Natural killer cell treated with Interleukin-12 subunit alpha and Interleukin-12 subunit beta and Interleukin-15 and Interleukin-18, amount 100 ng/mL, for 72 hours (primary cell): ENCODE data around the gene DLEU7. TPM values are rescaled to one million over a fixed set of nuclear protein-coding genes. Genes with fewer than 3 reads are reported as not detected.

ENCODE experiments used
- ATAC-seq, 2 donors: fragments of 150-1000 bp; cut with Tn5 transposase in 1 of 2; sonication (Bioruptor Pico), chemical (Tn5 transposase) in 1 of 2; 2 replicates each; pipeline ENCODE4 v1.10.0; 2021
- DNase-seq: peaks from one replicate; pipeline ENCODE4 v3.0.0; 2022; ENCODE audit warnings: low spot score
- H3K27ac Mint-ChIP-seq, 2 donors: 1 replicate in 1 of 2; 2 replicates in 1 of 2; pipeline ENCODE4 v1.8.0; 2022; ENCODE audit warnings: mixed read lengths in 2 of 2, mild to moderate bottlenecking in 1 of 2, moderate library complexity in 1 of 2
- H3K27me3 Mint-ChIP-seq, 2 donors: 1 replicate in 1 of 2; 2 replicates in 1 of 2; pipeline ENCODE4 v1.8.0; 2022; ENCODE audit warnings: mixed read lengths in 2 of 2
- H3K36me3 Mint-ChIP-seq: one replicate; pipeline ENCODE4 v1.8.0; 2022; ENCODE audit warnings: mixed read lengths
- H3K4me1 Mint-ChIP-seq, 2 donors: 1 replicate in 1 of 2; 2 replicates in 1 of 2; pipeline ENCODE4 v1.8.0; 2022; ENCODE audit warnings: low read depth in 2 of 2, mixed read lengths in 2 of 2, mild to moderate bottlenecking in 1 of 2
- H3K4me3 Mint-ChIP-seq: one replicate; pipeline ENCODE4 v1.8.0; 2022; ENCODE audit warnings: mixed read lengths
- H3K9me3 Mint-ChIP-seq: 2 replicates; pipeline ENCODE4 v1.8.0; 2022; ENCODE audit warnings: mixed read lengths
- total RNA-seq, 2 donors: library from RNA; stranded (reverse); gene quantifications; one replicate each; pipeline ENCODE4 v1.2.3, GENCODE V29; 2022

DLEU7 gene
- total RNA-seq, 2 donors from 2014 or later: not detected

DNA sequence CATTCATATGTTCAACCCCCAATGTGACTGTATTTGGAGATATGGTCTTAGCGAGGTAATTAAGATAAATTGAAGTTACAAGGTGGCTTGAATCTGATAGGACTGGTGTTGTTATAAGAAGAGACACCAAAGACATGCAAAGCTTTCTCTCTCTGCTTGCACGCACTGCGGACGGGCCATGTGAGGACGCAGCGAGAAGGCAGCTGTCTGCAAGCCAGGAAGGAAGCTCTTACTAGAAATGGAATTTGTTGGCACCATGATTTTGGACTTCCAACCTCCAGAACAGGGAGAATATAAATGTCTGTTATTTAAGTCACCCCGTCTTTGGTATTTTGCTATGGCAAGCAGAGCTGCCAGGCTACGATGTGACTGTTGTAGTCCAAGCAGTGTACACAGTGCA, 4.8 kb downstream of the DLEU7 start:
- no peak overlapping the region for H3K4me3 Mint-ChIP-seq
- no peak for DNase-seq
- H3K27ac Mint-ChIP-seq: no peak overlapping the region
- H3K27me3 Mint-ChIP-seq: peaks cover 19 to 37% of the 10 kb centered on the region in 2 donors
- no peak for ATAC-seq
- peaks cover 5% of the 10 kb centered on the region for H3K9me3 Mint-ChIP-seq
- H3K4me1 Mint-ChIP-seq: peaks cover 0 to 3% of the 10 kb centered on the region in 2 donors
- peaks cover 7% of the 10 kb centered on the region for H3K36me3 Mint-ChIP-seq

GRCh38 chr13:50838031-50838430, 5.5 kb downstream of the DLEU7 start:
- Mint-ChIP-seq H3K36me3 (peaks cover 14% of the 10 kb centered on the region), H3K27ac (no peak overlapping the region), H3K4me1 (peaks cover 0 to 3% of the 10 kb centered on the region in 2 donors), H3K27me3 (peaks cover 19 to 39% of the 10 kb centered on the region in 2 donors), H3K9me3 (peaks cover 5% of the 10 kb centered on the region), H3K4me3 (no peak overlapping the region)
- ATAC-seq (no peak), DNase-seq (no peak)

DNA sequence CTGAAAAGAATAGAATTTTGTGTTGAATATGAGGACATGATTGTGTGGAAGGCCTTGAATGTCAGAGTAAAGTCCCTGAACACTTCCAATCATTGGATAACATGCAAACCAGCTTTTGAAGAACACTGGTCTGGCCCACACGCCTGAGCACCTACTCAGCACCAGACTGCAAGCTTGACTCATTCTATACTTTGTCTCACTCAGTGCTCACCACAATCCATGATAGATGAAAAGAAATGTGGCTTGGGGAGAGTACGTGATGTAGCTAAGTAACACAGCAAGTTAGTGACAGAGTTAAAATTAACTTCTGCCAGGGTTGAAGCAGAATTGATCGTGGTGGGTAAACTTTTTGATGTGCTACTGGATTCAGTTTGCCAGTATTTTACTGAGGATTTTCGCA, 12.0 kb downstream of the DLEU7 start:
- peaks cover 21% of the 10 kb centered on the region for H3K36me3 Mint-ChIP-seq
- H3K27ac Mint-ChIP-seq: no peak overlapping the region
- H3K4me3 Mint-ChIP-seq: no peak overlapping the region
- DNase-seq: no peak
- H3K27me3 Mint-ChIP-seq: peaks cover 11 to 24% of the 10 kb centered on the region in 2 donors
- H3K4me1 Mint-ChIP-seq: no peaks in the 10 kb centered on the region
- peaks cover 5% of the 10 kb centered on the region for H3K9me3 Mint-ChIP-seq
- peak in 1 of 2 donors; percentile 62 for ATAC-seq

- ATAC-seq (no peak), DNase-seq (no peak)
- Mint-ChIP-seq H3K27me3 (peaks cover 9 to 24% of the 10 kb centered on the region in 2 donors), H3K4me1 (no peaks in the 10 kb centered on the region), H3K4me3 (no peak overlapping the region), H3K27ac (no peak overlapping the region), H3K36me3 (peaks cover 21% of the 10 kb centered on the region), H3K9me3 (peaks cover 5% of the 10 kb centered on the region)
Measured at GRCh38 chr13:50829896-50830295, 13.6 kb downstream of the DLEU7 start.

GRCh38 chr13:50829226-50829625, 14.3 kb downstream of the DLEU7 start:
- no peak for DNase-seq
- no peak overlapping the region for H3K4me3 Mint-ChIP-seq
- H3K4me1 Mint-ChIP-seq: no peaks in the 10 kb centered on the region
- peaks cover 3% of the 10 kb centered on the region for H3K9me3 Mint-ChIP-seq
- ATAC-seq: no peak
- peaks cover 8 to 21% of the 10 kb centered on the region in 2 donors for H3K27me3 Mint-ChIP-seq
- H3K36me3 Mint-ChIP-seq: peaks cover 19% of the 10 kb centered on the region
- no peak overlapping the region for H3K27ac Mint-ChIP-seq

DNA sequence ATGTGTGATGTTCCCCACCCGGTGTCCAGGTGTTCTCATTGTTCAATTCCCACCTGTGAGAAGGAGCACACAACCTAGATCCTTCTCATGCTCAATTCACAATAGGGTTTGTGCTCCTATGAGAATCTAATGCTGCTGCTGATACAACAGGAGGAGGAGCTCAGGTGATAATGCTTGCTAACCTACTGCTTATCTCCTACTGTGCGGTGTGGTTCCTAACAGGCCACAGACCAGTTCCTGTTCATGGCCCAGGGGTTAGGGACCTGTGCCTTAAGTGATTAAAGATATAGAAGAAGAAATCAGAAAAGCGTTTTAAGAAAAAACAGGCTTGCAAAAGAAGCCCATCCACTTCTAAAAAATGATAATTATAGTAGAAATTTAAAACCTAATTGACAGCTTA, 17.5 kb downstream of the DLEU7 start:
- H3K4me1 Mint-ChIP-seq: no peaks in the 10 kb centered on the region
- peaks cover 5 to 22% of the 10 kb centered on the region in 2 donors for H3K27me3 Mint-ChIP-seq
- no peaks in the 10 kb centered on the region for H3K9me3 Mint-ChIP-seq
- no peak overlapping the region for H3K4me3 Mint-ChIP-seq
- H3K27ac Mint-ChIP-seq: no peak overlapping the region
- H3K36me3 Mint-ChIP-seq: no peaks in the 10 kb centered on the region
- no peak for DNase-seq
- no peak for ATAC-seq

DNA sequence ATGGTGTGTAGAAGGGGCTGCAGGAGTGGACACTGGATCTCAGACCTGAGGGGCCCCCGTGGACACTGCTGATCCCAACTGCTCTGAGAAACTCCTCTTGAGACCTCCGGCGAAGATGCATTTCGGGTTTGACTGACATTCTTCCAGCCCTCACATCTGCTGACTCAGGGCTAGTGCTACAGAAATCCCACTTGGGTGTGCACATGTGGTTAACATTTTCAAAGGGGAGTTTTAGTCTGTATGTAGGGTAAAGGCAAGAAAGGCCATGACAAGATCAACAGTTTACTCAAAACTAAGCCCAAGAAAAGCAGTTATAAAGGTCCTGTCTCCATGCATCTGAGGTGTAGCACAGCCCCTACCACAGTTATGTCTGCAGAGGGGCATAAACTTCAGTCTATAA, 31.2 kb downstream of the DLEU7 start:
- no peak for ATAC-seq
- no peak for DNase-seq
- Mint-ChIP-seq H3K27ac (no peak overlapping the region), H3K4me1 (peaks cover 4 to 7% of the 10 kb centered on the region in 2 donors), H3K27me3 (peaks cover under 1 to 2% of the 10 kb centered on the region in 2 donors), H3K36me3 (no peaks in the 10 kb centered on the region), H3K9me3 (no peaks in the 10 kb centered on the region), H3K4me3 (no peak overlapping the region)

- Mint-ChIP-seq H3K36me3 (peaks cover 3% of the 10 kb centered on the region), H3K27me3 (no peaks in the 10 kb centered on the region), H3K4me3 (no peak overlapping the region), H3K27ac (no peak overlapping the region), H3K4me1 (peaks cover 4 to 7% of the 10 kb centered on the region in 2 donors), H3K9me3 (no peaks in the 10 kb centered on the region)
- ATAC-seq: no peak
- DNase-seq: no peak
Measured at GRCh38 chr13:50810998-50811397, 32.5 kb downstream of the DLEU7 start.

DNA sequence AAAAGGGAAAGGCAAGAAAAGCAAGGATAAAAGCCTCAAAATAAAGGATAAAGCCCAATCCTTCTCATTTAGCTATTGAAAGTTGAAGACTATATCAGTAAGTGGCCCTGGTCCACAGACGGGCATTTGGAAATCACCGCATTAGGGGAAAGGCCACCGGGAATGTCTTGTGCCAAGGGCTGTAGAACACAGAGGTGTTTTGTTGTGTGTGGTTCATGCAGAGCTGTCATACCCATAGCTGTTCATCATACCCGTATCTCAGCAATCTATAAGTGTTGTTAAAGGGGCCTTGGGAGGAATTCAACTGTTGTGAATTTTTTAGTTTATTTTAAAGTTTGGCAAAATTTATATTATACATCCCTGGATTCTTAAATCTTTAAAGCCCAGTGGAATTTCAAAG, 33.0 kb downstream of the DLEU7 start:
- DNase-seq (no peak), ATAC-seq (no peak)
- Mint-ChIP-seq H3K36me3 (peaks cover 8% of the 10 kb centered on the region), H3K27me3 (no peaks in the 10 kb centered on the region), H3K9me3 (peaks cover 2% of the 10 kb centered on the region), H3K4me3 (no peak overlapping the region), H3K4me1 (peaks cover 4 to 7% of the 10 kb centered on the region in 2 donors), H3K27ac (no peak overlapping the region)

DNA sequence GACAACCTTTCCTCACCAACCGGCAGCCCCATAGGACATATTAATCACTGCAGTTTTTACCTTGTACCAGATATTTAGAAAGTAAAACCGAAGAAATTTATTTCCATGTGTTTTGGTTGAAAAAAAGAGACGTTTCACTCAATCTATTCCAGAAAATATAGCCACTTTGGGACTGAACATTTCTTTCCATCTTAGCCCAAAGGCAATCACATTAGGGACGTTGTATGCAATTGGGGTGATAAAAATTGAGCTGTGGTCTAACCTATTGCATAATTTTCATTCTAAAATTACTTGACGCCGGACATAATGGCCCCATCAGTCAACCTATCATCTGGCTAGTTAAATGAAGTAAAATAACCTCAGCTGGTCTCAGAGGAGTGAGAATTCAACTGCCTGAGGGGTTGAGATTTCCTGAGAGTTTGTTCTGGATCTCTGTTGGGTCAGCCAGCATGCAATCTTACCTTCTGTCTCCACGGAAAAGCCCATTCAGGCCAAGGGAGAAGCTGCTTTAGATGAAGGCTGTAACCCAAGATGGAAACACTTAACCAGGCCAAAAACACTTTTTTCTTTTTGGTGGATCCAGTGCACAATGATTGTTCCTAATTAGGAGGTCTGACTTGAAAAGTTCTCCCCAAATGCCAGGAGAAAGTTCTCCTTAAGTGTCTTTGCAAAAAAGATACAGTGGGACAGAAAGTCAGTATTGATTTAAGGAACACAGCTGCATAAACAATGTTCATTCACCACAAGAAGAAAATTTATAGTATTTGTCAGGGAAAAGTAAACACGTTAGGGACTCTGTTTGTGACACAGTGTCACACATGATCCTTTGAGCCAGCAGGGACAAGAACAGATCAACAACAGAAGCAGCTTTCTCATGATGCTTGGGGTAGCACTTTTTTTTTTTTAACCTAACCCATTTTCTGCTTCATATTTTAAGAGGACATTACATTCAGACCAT, 34.1 kb downstream of the DLEU7 start:
- peaks cover 3% of the 10 kb centered on the region for H3K9me3 Mint-ChIP-seq
- H3K27ac Mint-ChIP-seq: no peak overlapping the region
- ATAC-seq: no peak
- H3K4me1 Mint-ChIP-seq: peaks cover 4 to 7% of the 10 kb centered on the region in 2 donors
- peaks cover 10% of the 10 kb centered on the region for H3K36me3 Mint-ChIP-seq
- no peaks in the 10 kb centered on the region for H3K27me3 Mint-ChIP-seq
- no peak overlapping the region for H3K4me3 Mint-ChIP-seq
- DNase-seq: no peak

GRCh38 chr13:50805805-50806204, 37.7 kb downstream of the DLEU7 start:
- no peak overlapping the region for H3K4me3 Mint-ChIP-seq
- peaks cover 10% of the 10 kb centered on the region for H3K36me3 Mint-ChIP-seq
- no peak overlapping the region for H3K27ac Mint-ChIP-seq
- no peak for ATAC-seq
- peaks cover 5 to 10% of the 10 kb centered on the region in 2 donors for H3K4me1 Mint-ChIP-seq
- H3K9me3 Mint-ChIP-seq: peaks cover 3% of the 10 kb centered on the region
- DNase-seq: no peak
- peaks cover 0 to 2% of the 10 kb centered on the region in 2 donors for H3K27me3 Mint-ChIP-seq

DNA sequence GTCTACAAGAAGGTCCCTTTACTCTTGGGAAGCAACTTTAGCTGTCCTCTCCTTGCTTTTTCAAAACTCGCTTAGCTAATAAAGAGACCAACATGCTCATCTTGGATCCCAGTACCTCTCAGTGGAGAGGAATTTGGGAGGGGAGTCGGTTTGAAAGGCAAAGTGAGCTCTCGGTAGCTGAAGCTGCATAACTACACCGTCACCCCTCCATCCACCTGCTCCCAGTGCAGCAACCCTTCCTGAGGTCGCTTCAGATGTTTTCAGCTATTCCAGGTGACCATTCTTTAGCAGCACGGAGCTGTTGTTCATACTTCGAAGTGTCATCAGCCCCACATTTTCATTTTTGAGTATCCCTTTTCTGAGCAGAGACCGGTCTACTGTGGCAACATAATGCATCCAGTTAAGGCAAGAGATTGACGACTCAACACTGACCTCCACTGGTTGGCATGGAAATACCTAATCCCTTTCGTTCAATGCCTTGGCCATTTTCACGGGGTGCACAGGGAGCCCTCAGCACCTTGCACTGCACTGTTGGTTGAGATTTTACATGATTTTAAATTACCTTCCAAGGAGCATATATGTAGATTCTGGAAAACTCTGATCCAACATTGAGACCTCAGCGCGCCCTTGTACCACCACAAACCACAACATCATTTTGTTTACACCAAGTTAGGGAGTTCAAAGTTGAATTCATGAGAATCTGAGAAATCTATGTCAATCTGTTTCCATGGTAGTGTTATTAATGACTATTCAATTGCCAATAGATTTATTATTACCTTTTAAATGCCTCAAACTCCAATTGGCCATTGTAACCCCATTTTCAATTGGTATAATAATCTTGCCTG, 42.2 kb downstream of the DLEU7 start:
- ATAC-seq (peak; percentile 85 to 87), DNase-seq (peak; percentile 64)
- peaks cover 10% of the 10 kb centered on the region for H3K36me3 Mint-ChIP-seq
- H3K27me3 Mint-ChIP-seq: peaks cover 5 to 6% of the 10 kb centered on the region in 2 donors
- H3K4me1 Mint-ChIP-seq: peaks cover 11 to 12% of the 10 kb centered on the region in 2 donors
- no peak overlapping the region for H3K4me3 Mint-ChIP-seq
- H3K27ac Mint-ChIP-seq: no peak overlapping the region
- peaks cover 3% of the 10 kb centered on the region for H3K9me3 Mint-ChIP-seq

GRCh38 chr13:50800091-50800739, 43.3 kb downstream of the DLEU7 start:
- ATAC-seq (no peak), DNase-seq (no peak)
- Mint-ChIP-seq H3K27me3 (peaks cover 5 to 6% of the 10 kb centered on the region in 2 donors), H3K4me1 (peaks cover 11 to 12% of the 10 kb centered on the region in 2 donors), H3K4me3 (no peak overlapping the region), H3K27ac (no peak overlapping the region), H3K36me3 (no peaks in the 10 kb centered on the region), H3K9me3 (no peaks in the 10 kb centered on the region)
